ENCODE results near the gene SPECC1L.
A peak's percentile ranks its signal among the peaks of the same experiment; 100 is the strongest.

The SPECC1L gene

GRCh38 chr22:24370401-24370800 is 99.8 kb downstream of the SPECC1L start:
- no peak for DNase-seq

- DNase-seq = no peak
Measured at GRCh38 chr22:24376002-24376401, 105.4 kb downstream of the SPECC1L start.

- peak; percentile 52 for DNase-seq
Measured at GRCh38 chr22:24376586-24376985, 106.0 kb downstream of the SPECC1L start.

- DNase-seq = peak; percentile 68
Measured at GRCh38 chr22:24379536-24379935, 108.9 kb downstream of the SPECC1L start.

- DNase-seq = no peak
Measured at GRCh38 chr22:24380220-24380904, 109.7 kb downstream of the SPECC1L start.

GRCh38 chr22:24380905-24381230 is 110.2 kb downstream of the SPECC1L start:
- peak; percentile 47 for DNase-seq

GRCh38 chr22:24383061-24383460 is 112.4 kb downstream of the SPECC1L start:
- DNase-seq = no peak

- DNase-seq = no peak
Measured at GRCh38 chr22:24384131-24384530, 113.5 kb downstream of the SPECC1L start.

- DNase-seq = no peak
Measured at GRCh38 chr22:24386937-24387471, 116.4 kb downstream of the SPECC1L start.

GRCh38 chr22:24389680-24390079 is 119.0 kb downstream of the SPECC1L start:
- no peak for DNase-seq

GRCh38 chr22:24390156-24390555 is 119.5 kb downstream of the SPECC1L start:
- no peak for DNase-seq

GRCh38 chr22:24390576-24390975 is 119.9 kb downstream of the SPECC1L start:
- no peak for DNase-seq

- DNase-seq = peak; percentile 37
Measured at GRCh38 chr22:24391836-24392217, 121.2 kb downstream of the SPECC1L start.

- DNase-seq = peak; percentile 77
Measured at GRCh38 chr22:24392218-24392931, 121.7 kb downstream of the SPECC1L start.

- peak; percentile 25 for DNase-seq
Measured at GRCh38 chr22:24393012-24393559, 122.5 kb downstream of the SPECC1L start.

- DNase-seq = no peak
Measured at GRCh38 chr22:24393848-24394247, 123.2 kb downstream of the SPECC1L start.

GRCh38 chr22:24394254-24394653 is 123.6 kb downstream of the SPECC1L start:
- DNase-seq = no peak

GRCh38 chr22:24398409-24398808 is 127.8 kb downstream of the SPECC1L start:
- DNase-seq = no peak

GRCh38 chr22:24400034-24400725 is 129.5 kb downstream of the SPECC1L start:
- no peak for DNase-seq

- DNase-seq = no peak
Measured at GRCh38 chr22:24400726-24401596, 130.3 kb downstream of the SPECC1L start.

- DNase-seq = no peak
Measured at GRCh38 chr22:24401931-24402367, 131.3 kb downstream of the SPECC1L start.

- no peak for DNase-seq
Measured at GRCh38 chr22:24402460-24403192, 132.0 kb downstream of the SPECC1L start.

Data from hematopoietic multipotent progenitor cell treated with erythropoietin and hydrocortisone succinate and interleukin-3 and kit ligand, for 6 days (in vitro differentiated cells).